Lower leg skin (tissue), 3 donors: Measurements from ENCODE around the gene KRT27.

Experiments used
- POLR2A ChIP-seq, 2 donors: fragments of 450-650 bp; IDR thresholded peaks; one replicate each; pipeline ENCODE4 v1.6.1; 2016 to 2017; ENCODE audit warnings: antibody characterized with exemption in 2 of 2, mild to moderate bottlenecking in 1 of 2, moderate library complexity in 1 of 2
- TF ChIP-seq, protein P1 (sequence below), 3 donors: fragments of 450-650 bp; IDR thresholded peaks; one replicate each; pipeline ENCODE4 v1.5.1; 2016; ENCODE audit warnings: antibody characterized with exemption in 3 of 3, mild to moderate bottlenecking in 3 of 3, moderate library complexity in 2 of 3

DNA sequence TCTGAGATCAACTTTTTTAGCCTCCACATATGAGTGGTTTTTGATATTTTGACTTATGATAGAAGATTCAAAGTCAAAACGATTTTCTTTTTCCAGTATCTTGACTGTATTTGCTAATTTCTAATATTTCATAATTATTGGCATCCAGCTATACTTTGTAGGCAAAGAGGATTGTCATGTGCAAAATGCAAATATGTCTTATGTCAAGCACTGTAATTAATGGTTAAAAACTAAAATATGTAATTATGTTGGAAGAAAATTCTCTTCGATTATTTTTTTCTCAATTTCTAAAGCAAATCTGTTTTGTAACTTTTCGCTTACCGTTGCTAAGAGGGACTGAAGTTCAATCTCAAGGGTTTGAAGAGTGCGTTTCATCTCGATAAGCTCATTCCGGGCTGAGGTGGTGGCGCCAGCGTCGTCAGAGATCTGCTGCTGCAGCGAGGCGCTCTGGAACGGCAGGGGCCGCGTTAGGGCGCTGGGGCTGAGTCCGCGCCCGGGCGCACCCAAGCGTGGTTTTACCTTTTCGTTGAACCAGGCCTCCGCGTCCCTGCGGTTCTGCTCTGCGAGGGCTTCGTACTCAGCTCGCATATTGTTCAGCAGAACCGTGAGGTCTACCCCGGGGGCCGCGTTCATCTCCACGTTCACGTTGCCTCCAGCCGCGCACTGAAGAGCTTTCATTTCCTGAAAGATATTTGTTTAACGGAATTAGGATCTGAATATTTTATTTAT, 3.0 kb downstream of the KRT27 start:
- no peak for TF ChIP-seq POLR2A (IDR thresholded peaks at IDR 0.05)
- TF ChIP-seq, protein P1, sequence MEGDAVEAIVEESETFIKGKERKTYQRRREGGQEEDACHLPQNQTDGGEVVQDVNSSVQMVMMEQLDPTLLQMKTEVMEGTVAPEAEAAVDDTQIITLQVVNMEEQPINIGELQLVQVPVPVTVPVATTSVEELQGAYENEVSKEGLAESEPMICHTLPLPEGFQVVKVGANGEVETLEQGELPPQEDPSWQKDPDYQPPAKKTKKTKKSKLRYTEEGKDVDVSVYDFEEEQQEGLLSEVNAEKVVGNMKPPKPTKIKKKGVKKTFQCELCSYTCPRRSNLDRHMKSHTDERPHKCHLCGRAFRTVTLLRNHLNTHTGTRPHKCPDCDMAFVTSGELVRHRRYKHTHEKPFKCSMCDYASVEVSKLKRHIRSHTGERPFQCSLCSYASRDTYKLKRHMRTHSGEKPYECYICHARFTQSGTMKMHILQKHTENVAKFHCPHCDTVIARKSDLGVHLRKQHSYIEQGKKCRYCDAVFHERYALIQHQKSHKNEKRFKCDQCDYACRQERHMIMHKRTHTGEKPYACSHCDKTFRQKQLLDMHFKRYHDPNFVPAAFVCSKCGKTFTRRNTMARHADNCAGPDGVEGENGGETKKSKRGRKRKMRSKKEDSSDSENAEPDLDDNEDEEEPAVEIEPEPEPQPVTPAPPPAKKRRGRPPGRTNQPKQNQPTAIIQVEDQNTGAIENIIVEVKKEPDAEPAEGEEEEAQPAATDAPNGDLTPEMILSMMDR (IDR thresholded peaks at IDR 0.05), result no peak
